Vagina (tissue), 2 donors: ENCODE data around the gene TRIP10. TPM values are rescaled to one million over a fixed set of nuclear protein-coding genes. Genes with fewer than 3 reads are reported as not detected.

ENCODE experiments used
- DNase-seq, 2 donors: peaks; one replicate each; pipeline ENCODE4 v3.0.0-alpha.2; 2017; ENCODE audit errors: extremely low spot score in 2 of 2
- H3K27ac ChIP-seq: fragments of 200-600 bp; sonication (generic); one replicate; pipeline ENCODE4 v1.5.1; 2019
- H3K27me3 ChIP-seq: fragments of 200-600 bp; sonication (generic); one replicate; pipeline ENCODE4 v1.5.1; 2019
- H3K36me3 ChIP-seq, 2 donors: fragments of 200-600 bp; sonication (generic); one replicate each; pipeline ENCODE4 v1.5.1; 2017 to 2019
- H3K4me1 ChIP-seq: fragments of 200-600 bp; sonication (generic); one replicate; pipeline ENCODE4 v1.5.1; 2019
- H3K4me3 ChIP-seq, 2 donors: fragments of 200-600 bp; sonication (generic); 1 replicate in 1 of 2; 2 replicates in 1 of 2; pipeline ENCODE4 v1.5.1; 2016 to 2019
- H3K9me3 ChIP-seq: fragments of 200-600 bp; sonication (generic); one replicate; pipeline ENCODE4 v1.5.1; 2019
- CTCF ChIP-seq, 3 experiments: fragments of 450-650 bp in 2 of 3; fragments of 200-600 bp in 1 of 3; sonication (generic) in 1 of 3; IDR thresholded peaks; one replicate each; pipeline ENCODE4 v1.5.1; 2017 to 2019; ENCODE audit warnings: antibody characterized with exemption in 3 of 3, mild to moderate bottlenecking in 2 of 3, moderate library complexity in 2 of 3
- POLR2A ChIP-seq, 2 donors: fragments of 450-650 bp; IDR thresholded peaks; one replicate each; pipeline ENCODE4 v1.6.1; 2017; ENCODE audit warnings: antibody characterized with exemption in 2 of 2, mild to moderate bottlenecking in 2 of 2, moderate library complexity in 2 of 2
- POLR2AphosphoS5 ChIP-seq, 2 donors: sonication (generic); formaldehyde crosslinking; IDR thresholded peaks; one replicate each; pipeline ENCODE4 v1.9.0; 2017; ENCODE audit warnings: antibody characterized with exemption in 2 of 2, mild to moderate bottlenecking in 2 of 2, low read depth in 1 of 2; ENCODE audit not compliant: insufficient read depth in 1 of 2
- intact Hi-C: fragments of 100-400 bp; cut with DNase I; formaldehyde crosslinking; loops from one replicate; pipeline ENCODE4 v1.15.1; 2023
- total RNA-seq: library from RNA; depleted of rRNA; stranded (reverse); fragments of >200 nt; gene quantifications from one replicate; pipeline ENCODE4 v1.2.3, GENCODE V29; 2016

TRIP10 gene
- total RNA-seq = 129 TPM

GRCh38 chr19:6739390-6739882 is at the start of gene TRIP10:
TSS of gene TRIP10 (plus strand) at chr19:6739680. CDS start at chr19:6739762, 82 bp downstream.
- Histone ChIP-seq H3K27me3 (no peaks in the 10 kb centered on the region), H3K27ac (peak within 1 kb of the TSS; percentile 96), H3K4me1 (peaks cover 61% of the 10 kb centered on the region), H3K4me3 (peak within 1 kb of the TSS; percentile 78 to 99), H3K36me3 (peaks cover 0 to 10% of the 10 kb centered on the region in 2 donors), H3K9me3 (no peaks in the 10 kb centered on the region)
- intact Hi-C loops = loop anchor here (5.0 to 10.0 kb wide), 2 partner anchors 125 to 317 kb away; partner anchors contain the start of gene KHSRP
- no peak for DNase-seq
- TF ChIP-seq POLR2A (IDR thresholded peaks at IDR 0.05) (peak in 1 of 2 donors; percentile 76), POLR2AphosphoS5 (IDR thresholded peaks at IDR 0.05; ENCODE audit: insufficient read depth in 1 of 2, low read depth in 1 of 2) (peak in 1 of 2 donors; percentile 84), CTCF (IDR thresholded peaks at IDR 0.05) (no peak)

- Histone ChIP-seq H3K9me3 (no peaks in the 10 kb centered on the region), H3K4me3 (no peak overlapping the region), H3K27me3 (no peaks in the 10 kb centered on the region), H3K27ac (no peak overlapping the region), H3K36me3 (no peaks in the 10 kb centered on the region), H3K4me1 (no peaks in the 10 kb centered on the region)
- TF ChIP-seq POLR2AphosphoS5 (IDR thresholded peaks at IDR 0.05; ENCODE audit: insufficient read depth in 1 of 2, low read depth in 1 of 2) (no peak), CTCF (IDR thresholded peaks at IDR 0.05) (no peak), POLR2A (IDR thresholded peaks at IDR 0.05) (no peak)
- intact Hi-C loops = no loop called here
- DNase-seq = no peak
Observed at GRCh38 chr19:6690160-6690885, 49.2 kb upstream of the TRIP10 start.

- intact Hi-C loops = no loop called here
- no peaks in the 10 kb centered on the region for H3K36me3 ChIP-seq
- no peaks in the 10 kb centered on the region for H3K4me1 ChIP-seq
- H3K4me3 ChIP-seq = no peak overlapping the region
- no peak for TF ChIP-seq POLR2A (IDR thresholded peaks at IDR 0.05)
- TF ChIP-seq CTCF (IDR thresholded peaks at IDR 0.05) = no peak
- TF ChIP-seq POLR2AphosphoS5 (IDR thresholded peaks at IDR 0.05; ENCODE audit: insufficient read depth in 1 of 2, low read depth in 1 of 2) = no peak
- H3K27me3 ChIP-seq = no peaks in the 10 kb centered on the region
- H3K9me3 ChIP-seq = no peaks in the 10 kb centered on the region
- no peak overlapping the region for H3K27ac ChIP-seq
- no peak for DNase-seq
Observed at GRCh38 chr19:6691342-6691741, 48.1 kb upstream of the TRIP10 start.

GRCh38 chr19:6692027-6692426 is 47.5 kb upstream of the TRIP10 start:
- H3K27me3 ChIP-seq = no peaks in the 10 kb centered on the region
- intact Hi-C loops = no loop called here
- no peaks in the 10 kb centered on the region for H3K4me1 ChIP-seq
- no peaks in the 10 kb centered on the region for H3K9me3 ChIP-seq
- no peaks in the 10 kb centered on the region for H3K36me3 ChIP-seq
- no peak for TF ChIP-seq POLR2AphosphoS5 (IDR thresholded peaks at IDR 0.05; ENCODE audit: insufficient read depth in 1 of 2, low read depth in 1 of 2)
- no peak for TF ChIP-seq POLR2A (IDR thresholded peaks at IDR 0.05)
- TF ChIP-seq CTCF (IDR thresholded peaks at IDR 0.05) = no peak
- H3K27ac ChIP-seq = no peak overlapping the region
- H3K4me3 ChIP-seq = no peak overlapping the region
- DNase-seq = no peak

- Histone ChIP-seq H3K9me3 (no peaks in the 10 kb centered on the region), H3K27ac (no peak overlapping the region), H3K4me3 (no peak overlapping the region), H3K4me1 (no peaks in the 10 kb centered on the region), H3K27me3 (no peaks in the 10 kb centered on the region), H3K36me3 (no peaks in the 10 kb centered on the region)
- no peak for TF ChIP-seq CTCF (IDR thresholded peaks at IDR 0.05)
- no peak for TF ChIP-seq POLR2AphosphoS5 (IDR thresholded peaks at IDR 0.05; ENCODE audit: insufficient read depth in 1 of 2, low read depth in 1 of 2)
- TF ChIP-seq POLR2A (IDR thresholded peaks at IDR 0.05) = no peak
- intact Hi-C loops = no loop called here
- DNase-seq = no peak
Observed at GRCh38 chr19:6693056-6693471, 46.4 kb upstream of the TRIP10 start.
